ENCODE data around the gene FXR2. TPM values are rescaled to one million over a fixed set of nuclear protein-coding genes. Genes with fewer than 3 reads are reported as not detected.

The FXR2 gene
- total RNA-seq, 2 experiments from 2014 or later: 30.7 to 40.5 TPM

- no peak overlapping the region for H3K4me3 Mint-ChIP-seq
- H3K4me1 Mint-ChIP-seq: peaks cover 58% of the 10 kb centered on the region
- no peaks in the 10 kb centered on the region for H3K27me3 Mint-ChIP-seq
- H3K27ac Mint-ChIP-seq: no peak overlapping the region
- peaks cover 19% of the 10 kb centered on the region for H3K36me3 Mint-ChIP-seq
- no peak for ATAC-seq
- DNase-seq: no peak
- H3K9me3 Mint-ChIP-seq (ENCODE audit: low read depth): no peaks in the 10 kb centered on the region
- CTCF ChIA-PET: interaction anchor here (0.6 to 5.4 kb wide), 4 partner anchors 32 to 201 kb away, joined by 3 to 172 read pairs (median 4); no protein-coding TSS in a partner anchor
Observed at GRCh38 chr17:7557147-7557764, 57.4 kb downstream of the FXR2 start.

DNA sequence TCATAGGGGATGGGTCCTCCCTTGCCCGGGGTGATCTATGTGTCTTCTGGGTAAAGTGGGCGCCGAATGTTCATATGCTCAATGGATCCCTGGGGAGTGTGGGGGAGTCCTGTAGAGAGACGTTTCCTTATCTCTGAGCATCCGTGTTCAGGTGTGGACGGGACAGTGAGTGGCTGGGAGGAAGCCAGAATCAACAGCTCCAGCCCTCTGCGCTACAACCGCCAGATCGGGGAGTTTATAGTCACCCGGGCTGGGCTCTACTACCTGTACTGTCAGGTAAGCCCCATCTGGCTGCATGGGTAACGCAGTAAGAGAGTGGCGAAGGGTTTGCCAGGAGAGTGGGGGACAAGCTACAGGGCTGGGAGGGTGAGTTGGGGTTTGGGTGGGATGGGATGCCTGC, 58.1 kb downstream of the FXR2 start:
- DNase-seq (no peak), ATAC-seq (no peak)
- CTCF ChIA-PET: interaction anchor here (1.8 to 5.4 kb wide), 2 partner anchors 33 to 41 kb away, joined by 4 to 172 read pairs; no protein-coding TSS in a partner anchor
- peaks cover 21% of the 10 kb centered on the region for H3K36me3 Mint-ChIP-seq
- H3K4me1 Mint-ChIP-seq: peaks cover 64% of the 10 kb centered on the region
- no peaks in the 10 kb centered on the region for H3K9me3 Mint-ChIP-seq (ENCODE audit: low read depth)
- no peak overlapping the region for H3K4me3 Mint-ChIP-seq
- H3K27me3 Mint-ChIP-seq: no peaks in the 10 kb centered on the region
- H3K27ac Mint-ChIP-seq: no peak overlapping the region

DNA sequence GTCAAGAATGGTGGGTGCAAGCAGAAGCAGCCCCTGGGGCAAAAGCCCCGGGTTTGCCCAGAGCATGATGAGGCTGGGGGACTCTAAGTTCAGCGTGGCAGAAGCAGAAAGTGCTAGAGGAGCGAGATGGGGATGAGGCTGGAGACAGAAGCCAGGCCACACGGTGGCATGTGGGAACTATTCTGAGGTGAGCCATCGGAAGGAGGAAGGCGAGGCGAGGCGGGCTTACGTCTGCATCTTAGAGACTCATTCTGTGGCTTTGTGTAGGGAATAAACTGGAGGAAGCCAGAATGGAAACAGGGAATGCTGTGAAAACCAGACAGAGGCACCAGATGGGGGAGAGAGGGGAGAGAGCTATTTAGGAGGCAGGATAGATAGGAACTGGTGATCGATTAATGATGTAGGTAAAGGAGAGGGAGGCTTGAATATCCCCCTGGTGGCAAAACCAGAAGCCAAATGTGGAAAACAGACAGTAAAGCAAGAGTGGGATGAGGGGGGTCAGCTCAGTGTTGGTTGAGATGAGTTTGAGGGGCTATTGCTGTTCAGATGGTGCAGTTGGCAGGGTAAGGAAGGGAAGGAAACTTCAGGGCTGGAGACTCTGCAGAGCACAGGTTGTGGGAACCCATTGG, 59.3 kb downstream of the FXR2 start:
- H3K9me3 Mint-ChIP-seq (ENCODE audit: low read depth): no peaks in the 10 kb centered on the region
- ATAC-seq (no peak), DNase-seq (no peak)
- CTCF ChIA-PET: interaction anchor here (1.6 to 1.8 kb wide), 2 partner anchors 28 to 34 kb away, joined by 3 to 4 read pairs; partner anchors contain the start of gene MPDU1
- H3K27me3 Mint-ChIP-seq: no peaks in the 10 kb centered on the region
- peak overlapping the region; percentile 60 for H3K27ac Mint-ChIP-seq
- H3K4me1 Mint-ChIP-seq: peaks cover 67% of the 10 kb centered on the region
- no peak overlapping the region for H3K4me3 Mint-ChIP-seq
- peaks cover 25% of the 10 kb centered on the region for H3K36me3 Mint-ChIP-seq

GRCh38 chr17:7553356-7553755, 61.3 kb downstream of the FXR2 start:
- DNase-seq (no peak), ATAC-seq (no peak)
- peak overlapping the region; percentile 50 for H3K4me3 Mint-ChIP-seq
- CTCF ChIA-PET: interaction anchor here (0.6 to 2.1 kb wide), 9 partner anchors 7 to 557 kb away, joined by 3 to 29 read pairs (median 4); partner anchors contain the start of genes SENP3, TP53 and WRAP53
- no peaks in the 10 kb centered on the region for H3K9me3 Mint-ChIP-seq (ENCODE audit: low read depth)
- H3K27ac Mint-ChIP-seq: peak overlapping the region; percentile 91
- H3K36me3 Mint-ChIP-seq: peaks cover 28% of the 10 kb centered on the region
- no peaks in the 10 kb centered on the region for H3K27me3 Mint-ChIP-seq
- peaks cover 65% of the 10 kb centered on the region for H3K4me1 Mint-ChIP-seq

- ATAC-seq (peak; percentile 58), DNase-seq (peak; percentile 81)
- peak overlapping the region; percentile 91 for H3K27ac Mint-ChIP-seq
- H3K27me3 Mint-ChIP-seq: no peaks in the 10 kb centered on the region
- peaks cover 66% of the 10 kb centered on the region for H3K4me1 Mint-ChIP-seq
- CTCF ChIA-PET: interaction anchor here (0.6 to 2.1 kb wide), 15 partner anchors 8 to 558 kb away, joined by 3 to 29 read pairs (median 4); partner anchors contain the start of genes MPDU1, SENP3 and TP53
- no peaks in the 10 kb centered on the region for H3K9me3 Mint-ChIP-seq (ENCODE audit: low read depth)
- peaks cover 28% of the 10 kb centered on the region for H3K36me3 Mint-ChIP-seq
- peak overlapping the region; percentile 50 for H3K4me3 Mint-ChIP-seq
Observed at GRCh38 chr17:7552621-7553051, 62.1 kb downstream of the FXR2 start.

DNA sequence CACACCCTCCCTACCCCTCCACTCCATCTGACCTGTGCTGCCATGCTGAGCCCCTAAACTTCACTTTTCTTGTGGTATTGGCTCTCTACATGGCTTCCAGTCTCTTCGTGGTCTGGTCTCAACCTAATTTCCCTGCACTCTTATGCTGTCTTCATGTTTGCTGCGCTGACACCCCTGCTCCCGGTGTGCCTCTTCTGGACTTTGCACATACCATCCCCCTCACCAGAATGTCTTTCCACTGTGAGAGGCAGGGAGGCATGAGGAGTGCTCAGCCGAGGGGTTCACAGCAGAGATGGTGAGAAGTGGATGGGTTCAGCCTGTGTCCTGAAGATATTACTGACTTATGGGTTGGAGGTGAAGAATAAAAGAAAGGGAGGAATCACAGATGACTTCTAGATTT, 63.3 kb downstream of the FXR2 start:
- Mint-ChIP-seq H3K36me3 (peaks cover 28% of the 10 kb centered on the region), H3K4me1 (peaks cover 68% of the 10 kb centered on the region), H3K4me3 (peak overlapping the region; percentile 23), H3K27ac (peak overlapping the region; percentile 25), H3K9me3 (ENCODE audit: low read depth) (no peaks in the 10 kb centered on the region), H3K27me3 (no peaks in the 10 kb centered on the region)
- DNase-seq (no peak), ATAC-seq (no peak)
- CTCF ChIA-PET: interaction anchor here (0.9 to 2.1 kb wide), 4 partner anchors 9 to 38 kb away, joined by 3 to 29 read pairs (median 4); partner anchors contain the start of genes MPDU1 and SENP3

DNA sequence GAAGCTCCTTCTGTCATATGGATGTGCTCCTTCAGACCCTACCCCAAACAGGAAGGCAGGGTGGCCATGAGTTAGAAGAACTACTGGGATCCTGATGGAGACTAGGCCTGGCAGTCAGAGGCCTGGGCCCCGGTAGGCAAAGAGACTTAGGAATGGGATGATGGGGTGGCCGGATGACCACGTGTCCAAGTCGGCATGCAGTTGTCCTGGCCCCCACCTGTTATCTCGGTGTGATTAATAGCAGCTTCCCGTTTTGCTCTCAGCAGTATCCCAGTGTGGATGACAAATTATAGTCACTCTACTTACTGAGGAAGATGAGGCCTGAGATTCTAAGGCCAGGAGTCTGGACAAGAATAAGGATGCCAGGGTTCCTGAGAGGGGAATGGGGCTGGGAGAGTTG, 64.4 kb downstream of the FXR2 start:
- Mint-ChIP-seq H3K4me3 (peak overlapping the region; percentile 84), H3K27ac (peak overlapping the region; percentile 84), H3K36me3 (peaks cover 22% of the 10 kb centered on the region), H3K27me3 (no peaks in the 10 kb centered on the region), H3K4me1 (peaks cover 63% of the 10 kb centered on the region), H3K9me3 (ENCODE audit: low read depth) (no peaks in the 10 kb centered on the region)
- ATAC-seq (no peak), DNase-seq (no peak)
- CTCF ChIA-PET: interaction anchor here (0.5 to 5.1 kb wide), 7 partner anchors 8 to 214 kb away, joined by 3 to 39 read pairs (median 4); partner anchors contain the start of genes ACAP1, SENP3, SOX15 and TNFSF13

GRCh38 chr17:7549401-7550055, 65.2 kb downstream of the FXR2 start:
- Mint-ChIP-seq H3K4me3 (peak overlapping the region; percentile 84), H3K9me3 (ENCODE audit: low read depth) (no peaks in the 10 kb centered on the region), H3K4me1 (peaks cover 59% of the 10 kb centered on the region), H3K36me3 (peaks cover 22% of the 10 kb centered on the region), H3K27ac (peak overlapping the region; percentile 84), H3K27me3 (no peaks in the 10 kb centered on the region)
- peak; percentile 50 for ATAC-seq
- peak; percentile 59 for DNase-seq
- CTCF ChIA-PET: interaction anchor here (0.5 to 5.1 kb wide), 8 partner anchors 9 to 213 kb away, joined by 3 to 39 read pairs (median 4); partner anchors contain the start of genes ACAP1, SENP3, SOX15 and TNFSF13

- H3K4me1 Mint-ChIP-seq: peaks cover 56% of the 10 kb centered on the region
- H3K27me3 Mint-ChIP-seq: no peaks in the 10 kb centered on the region
- peak within 1 kb of the TSS; percentile 86 for H3K27ac Mint-ChIP-seq
- DNase-seq (peak; percentile 78), ATAC-seq (peak; percentile 80)
- CTCF ChIA-PET: interaction anchor here (1.0 to 5.1 kb wide), 4 partner anchors 10 to 112 kb away, joined by 4 to 39 read pairs (median 4); partner anchors contain the start of genes SENP3, SOX15 and TNFSF13
- peak within 1 kb of the TSS; percentile 84 for H3K4me3 Mint-ChIP-seq
- no peaks in the 10 kb centered on the region for H3K9me3 Mint-ChIP-seq (ENCODE audit: low read depth)
- peaks cover 19% of the 10 kb centered on the region for H3K36me3 Mint-ChIP-seq
Observed at GRCh38 chr17:7548585-7549400, 65.9 kb downstream of the FXR2 start, which contains the start of gene TNFSF12. TSS of gene TNFSF12 (plus strand) at chr17:7549058. CDS start at chr17:7549154, 96 bp downstream.

- CTCF ChIA-PET: interaction anchor here (0.8 kb wide), 1 partner anchor 16 kb away, joined by 4 read pairs; the partner anchor contains the start of gene SENP3
- H3K36me3 Mint-ChIP-seq: peaks cover 3% of the 10 kb centered on the region
- no peak overlapping the region for H3K4me3 Mint-ChIP-seq
- ATAC-seq (no peak), DNase-seq (no peak)
- H3K27me3 Mint-ChIP-seq: peaks cover 4% of the 10 kb centered on the region
- no peaks in the 10 kb centered on the region for H3K9me3 Mint-ChIP-seq (ENCODE audit: low read depth)
- peaks cover 17% of the 10 kb centered on the region for H3K4me1 Mint-ChIP-seq
- no peak overlapping the region for H3K27ac Mint-ChIP-seq
Observed at GRCh38 chr17:7544911-7545310, 69.8 kb downstream of the FXR2 start.
